NK-92 (cell line): ENCODE measurements around the gene IL26.

ENCODE experiments used
- DNase-seq: peaks from one replicate; lab custom pipeline; 2025; ENCODE audit not compliant: unreplicated experiment; lab: John Stamatoyannopoulos, UW

Gene IL26

GRCh38 chr12:68225576-68226476 lies at the start of gene IL26:
Gene IL26, minus strand, starts transcription at chr12:68225810. Its CDS starts 54 bp downstream, at chr12:68225756.
- no peak for DNase-seq

GRCh38 chr12:68272732-68273131 lies 47.1 kb upstream of the IL26 start:
- no peak for DNase-seq

GRCh38 chr12:68271346-68271745 lies 45.7 kb upstream of the IL26 start:
- DNase-seq = no peak

GRCh38 chr12:68270358-68270757 lies 44.7 kb upstream of the IL26 start:
- no peak for DNase-seq

GRCh38 chr12:68269779-68270178 lies 44.2 kb upstream of the IL26 start:
- no peak for DNase-seq

- DNase-seq = no peak
These were observed 43.4 kb upstream of the IL26 start for GRCh38 chr12:68268967-68269366.

- DNase-seq = no peak
These were observed 42.3 kb upstream of the IL26 start for GRCh38 chr12:68267892-68268396.

GRCh38 chr12:68264857-68265256 lies 39.2 kb upstream of the IL26 start:
- no peak for DNase-seq

GRCh38 chr12:68264158-68264855 lies 38.7 kb upstream of the IL26 start:
- no peak for DNase-seq

GRCh38 chr12:68263366-68263765 lies 37.8 kb upstream of the IL26 start:
- no peak for DNase-seq

- no peak for DNase-seq
These were observed 36.3 kb upstream of the IL26 start for GRCh38 chr12:68261896-68262295.

- no peak for DNase-seq
These were observed 34.5 kb upstream of the IL26 start for GRCh38 chr12:68260153-68260552.

GRCh38 chr12:68259318-68259940 lies 33.8 kb upstream of the IL26 start:
- DNase-seq = no peak

GRCh38 chr12:68253504-68253903 lies 27.9 kb upstream of the IL26 start, which contains the start of gene IL22:
Gene IL22, minus strand, starts transcription at chr12:68253604. Its CDS starts 156 bp downstream, at chr12:68253448.
- DNase-seq = no peak

GRCh38 chr12:68252077-68252476 lies 26.5 kb upstream of the IL26 start:
- DNase-seq = no peak

GRCh38 chr12:68250454-68250853 lies 24.8 kb upstream of the IL26 start:
- DNase-seq = no peak

GRCh38 chr12:68247785-68248184 lies 22.2 kb upstream of the IL26 start:
- DNase-seq = no peak

GRCh38 chr12:68246350-68246749 lies 20.7 kb upstream of the IL26 start:
- DNase-seq = no peak

GRCh38 chr12:68245180-68246021 lies 19.8 kb upstream of the IL26 start:
- no peak for DNase-seq

GRCh38 chr12:68242777-68243176 lies 17.2 kb upstream of the IL26 start:
- no peak for DNase-seq

- DNase-seq = no peak
These were observed 15.4 kb upstream of the IL26 start for GRCh38 chr12:68240975-68241374.
